ENCODE data around the gene FOXI1.

DNA sequence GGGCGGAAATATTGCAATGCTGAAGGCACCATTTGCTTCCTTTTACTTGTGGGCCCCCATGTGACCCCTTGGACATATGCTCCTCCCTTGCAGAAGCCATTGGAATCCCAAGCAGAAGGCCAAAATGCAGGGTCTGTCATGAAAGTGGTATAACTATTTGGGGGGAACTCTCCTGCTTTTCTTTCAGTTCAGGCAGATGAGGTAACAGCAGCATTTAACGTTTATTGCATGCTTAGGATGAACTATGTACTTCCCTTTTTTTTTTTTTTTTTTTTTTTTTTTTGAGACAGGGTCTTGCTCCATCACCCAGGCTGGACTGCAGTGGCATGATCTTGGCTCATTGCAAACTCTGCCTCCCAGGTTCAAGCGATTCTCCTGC is 7.8 kb downstream of the FOXI1 start:
- TF ChIP-seq, protein P1, sequence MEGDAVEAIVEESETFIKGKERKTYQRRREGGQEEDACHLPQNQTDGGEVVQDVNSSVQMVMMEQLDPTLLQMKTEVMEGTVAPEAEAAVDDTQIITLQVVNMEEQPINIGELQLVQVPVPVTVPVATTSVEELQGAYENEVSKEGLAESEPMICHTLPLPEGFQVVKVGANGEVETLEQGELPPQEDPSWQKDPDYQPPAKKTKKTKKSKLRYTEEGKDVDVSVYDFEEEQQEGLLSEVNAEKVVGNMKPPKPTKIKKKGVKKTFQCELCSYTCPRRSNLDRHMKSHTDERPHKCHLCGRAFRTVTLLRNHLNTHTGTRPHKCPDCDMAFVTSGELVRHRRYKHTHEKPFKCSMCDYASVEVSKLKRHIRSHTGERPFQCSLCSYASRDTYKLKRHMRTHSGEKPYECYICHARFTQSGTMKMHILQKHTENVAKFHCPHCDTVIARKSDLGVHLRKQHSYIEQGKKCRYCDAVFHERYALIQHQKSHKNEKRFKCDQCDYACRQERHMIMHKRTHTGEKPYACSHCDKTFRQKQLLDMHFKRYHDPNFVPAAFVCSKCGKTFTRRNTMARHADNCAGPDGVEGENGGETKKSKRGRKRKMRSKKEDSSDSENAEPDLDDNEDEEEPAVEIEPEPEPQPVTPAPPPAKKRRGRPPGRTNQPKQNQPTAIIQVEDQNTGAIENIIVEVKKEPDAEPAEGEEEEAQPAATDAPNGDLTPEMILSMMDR (CRISPR knock-in tag; IDR thresholded peaks at IDR 0.05) = no peak
- TF ChIP-seq EZH2 (conservative IDR thresholded peaks at IDR 0.05; ENCODE audit: low read depth, low read length) = no peak
- TF ChIP-seq ZZZ3 (CRISPR knock-in tag; IDR thresholded peaks at IDR 0.05; ENCODE audit: borderline replicate concordance) = no peak
- no peak for TF ChIP-seq RARG (CRISPR knock-in tag; IDR thresholded peaks at IDR 0.05; ENCODE audit: low read depth)
- TF ChIP-seq, protein P2, sequence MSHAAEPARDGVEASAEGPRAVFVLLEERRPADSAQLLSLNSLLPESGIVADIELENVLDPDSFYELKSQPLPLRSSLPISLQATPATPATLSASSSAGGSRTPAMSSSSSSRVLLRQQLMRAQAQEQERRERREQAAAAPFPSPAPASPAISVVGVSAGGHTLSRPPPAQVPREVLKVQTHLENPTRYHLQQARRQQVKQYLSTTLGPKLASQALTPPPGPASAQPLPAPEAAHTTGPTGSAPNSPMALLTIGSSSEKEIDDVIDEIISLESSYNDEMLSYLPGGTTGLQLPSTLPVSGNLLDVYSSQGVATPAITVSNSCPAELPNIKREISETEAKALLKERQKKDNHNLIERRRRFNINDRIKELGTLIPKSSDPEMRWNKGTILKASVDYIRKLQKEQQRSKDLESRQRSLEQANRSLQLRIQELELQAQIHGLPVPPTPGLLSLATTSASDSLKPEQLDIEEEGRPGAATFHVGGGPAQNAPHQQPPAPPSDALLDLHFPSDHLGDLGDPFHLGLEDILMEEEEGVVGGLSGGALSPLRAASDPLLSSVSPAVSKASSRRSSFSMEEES (CRISPR knock-in tag; IDR thresholded peaks at IDR 0.05) = no peak
- no peak for TF ChIP-seq NFKB2 (CRISPR knock-in tag; IDR thresholded peaks at IDR 0.05; ENCODE audit: borderline replicate concordance)
- no peak for TF ChIP-seq SMAD1 (CRISPR knock-in tag; IDR thresholded peaks at IDR 0.05; ENCODE audit: borderline replicate concordance, low read depth)
- TF ChIP-seq POLR2A (IDR thresholded peaks at IDR 0.05; ENCODE audit: insufficient read depth in 1 of 2, low read depth in 2 of 2, low read length in 2 of 2) = no peak

All from HepG2 (cell line).